GM18520 (cell line): Measurements from ENCODE around the gene FAM181A.

ENCODE experiments used
- ATAC-seq: cut with Tn5 transposase; IDR thresholded peaks from one replicate; pipeline ENCODE4 v1.9.1; 2021; ENCODE audit not compliant: unreplicated experiment

FAM181A gene

DNA sequence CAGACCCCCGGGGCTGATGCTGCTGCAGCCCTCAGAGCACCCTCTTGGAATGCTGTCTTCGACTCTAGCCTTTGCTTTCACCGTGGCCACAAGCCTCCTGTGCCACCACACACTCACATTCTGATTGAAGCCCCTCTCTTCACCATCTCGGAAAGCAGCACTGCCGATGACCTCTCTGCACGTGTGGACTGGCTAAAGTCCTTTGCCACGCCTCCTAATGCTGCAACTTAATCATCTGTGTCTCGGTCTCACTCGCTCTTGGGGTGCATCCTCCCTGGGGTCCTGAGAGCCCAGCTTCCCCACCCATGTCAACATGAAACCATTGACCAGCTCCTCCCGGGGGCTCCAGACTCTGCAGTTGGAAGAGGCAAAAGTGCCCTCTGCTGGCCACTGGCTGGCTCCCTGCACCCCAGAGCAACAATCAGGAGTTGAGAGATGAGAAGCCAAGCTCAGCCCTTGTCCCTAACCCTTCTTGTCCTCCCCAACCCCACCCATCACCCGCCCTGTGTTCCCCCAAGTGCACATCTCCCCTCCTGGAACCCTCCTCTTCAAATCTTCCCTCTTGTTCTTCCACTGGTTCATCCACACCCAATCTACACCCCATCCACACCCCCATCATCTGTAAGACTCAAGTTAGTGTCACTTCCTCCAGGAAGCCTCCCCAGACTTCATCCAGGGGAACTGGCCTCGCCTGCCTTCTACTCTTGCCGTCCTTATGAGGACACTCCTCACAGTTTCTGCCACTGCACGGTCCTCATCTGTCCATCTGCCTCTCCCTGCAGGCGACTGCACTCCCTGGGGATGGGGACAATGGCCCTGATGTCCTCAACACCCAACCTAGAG, 23.6 kb upstream of the FAM181A start:
- ATAC-seq: no peak

DNA sequence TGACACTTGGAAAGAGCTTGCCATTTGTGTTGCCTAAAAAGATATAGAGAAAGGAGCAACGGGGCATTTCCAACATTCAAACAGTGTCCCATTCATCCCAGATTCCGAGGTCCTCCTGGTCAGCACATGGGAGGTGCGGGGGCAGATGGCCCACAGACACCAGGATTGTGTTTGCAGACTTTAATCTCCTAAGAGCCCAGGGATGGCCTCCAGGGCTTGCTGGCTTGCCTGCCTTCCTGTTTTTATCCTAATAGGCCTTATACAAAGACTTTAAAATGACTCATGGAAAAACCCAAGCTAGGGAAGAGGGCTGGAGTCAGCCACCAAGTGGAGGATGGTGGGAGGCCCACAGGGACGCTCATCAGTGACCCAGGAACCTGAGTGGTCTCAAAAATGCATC, 21.5 kb upstream of the FAM181A start:
- ATAC-seq: no peak

DNA sequence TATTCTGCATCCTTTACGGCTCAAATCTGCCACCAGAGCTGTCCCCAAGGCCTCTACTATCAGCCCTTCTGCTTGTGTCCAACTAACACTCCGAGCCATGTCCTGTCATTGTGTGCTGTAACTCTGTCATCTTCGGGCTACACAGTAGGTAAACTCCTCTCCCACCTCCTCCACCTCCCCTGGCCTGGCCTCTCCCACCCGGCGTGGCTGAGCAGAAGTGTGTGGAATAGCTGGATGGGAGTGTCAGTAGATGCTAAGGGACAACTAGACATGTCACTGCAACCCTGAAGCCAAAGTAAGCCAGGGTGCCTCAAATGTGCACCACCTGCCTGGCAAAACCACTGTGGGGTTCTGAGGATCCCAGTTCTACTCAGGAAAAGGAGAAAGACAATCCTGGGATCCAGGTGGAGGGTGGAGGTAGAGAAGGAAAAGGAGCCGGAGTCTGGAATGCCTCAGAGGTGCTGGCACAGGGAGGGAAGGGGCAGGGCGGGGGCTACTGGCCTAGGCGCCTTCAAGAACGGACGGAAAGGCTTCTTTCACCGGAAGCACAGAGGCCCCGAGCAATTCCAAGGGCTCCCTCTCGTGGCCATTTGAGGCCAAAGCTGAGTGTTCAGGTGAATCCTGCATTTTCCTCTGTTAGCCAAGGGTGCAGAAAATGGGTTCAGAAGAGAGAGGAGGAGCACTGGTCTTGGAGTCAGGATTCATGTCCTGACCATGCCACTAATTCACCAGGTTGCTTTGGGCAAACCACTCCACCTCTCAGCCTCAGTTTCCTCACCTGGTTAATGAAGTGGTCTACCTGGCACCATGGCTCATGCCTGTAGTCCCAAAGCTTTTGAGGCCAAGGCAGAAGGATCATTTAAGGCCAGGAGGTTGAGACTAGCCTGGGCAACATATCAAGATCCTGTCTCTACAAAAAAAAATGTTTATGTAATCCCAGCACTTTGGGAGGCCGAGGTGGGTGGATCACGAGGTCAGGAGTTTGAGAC, 20.5 kb upstream of the FAM181A start:
- no peak for ATAC-seq

DNA sequence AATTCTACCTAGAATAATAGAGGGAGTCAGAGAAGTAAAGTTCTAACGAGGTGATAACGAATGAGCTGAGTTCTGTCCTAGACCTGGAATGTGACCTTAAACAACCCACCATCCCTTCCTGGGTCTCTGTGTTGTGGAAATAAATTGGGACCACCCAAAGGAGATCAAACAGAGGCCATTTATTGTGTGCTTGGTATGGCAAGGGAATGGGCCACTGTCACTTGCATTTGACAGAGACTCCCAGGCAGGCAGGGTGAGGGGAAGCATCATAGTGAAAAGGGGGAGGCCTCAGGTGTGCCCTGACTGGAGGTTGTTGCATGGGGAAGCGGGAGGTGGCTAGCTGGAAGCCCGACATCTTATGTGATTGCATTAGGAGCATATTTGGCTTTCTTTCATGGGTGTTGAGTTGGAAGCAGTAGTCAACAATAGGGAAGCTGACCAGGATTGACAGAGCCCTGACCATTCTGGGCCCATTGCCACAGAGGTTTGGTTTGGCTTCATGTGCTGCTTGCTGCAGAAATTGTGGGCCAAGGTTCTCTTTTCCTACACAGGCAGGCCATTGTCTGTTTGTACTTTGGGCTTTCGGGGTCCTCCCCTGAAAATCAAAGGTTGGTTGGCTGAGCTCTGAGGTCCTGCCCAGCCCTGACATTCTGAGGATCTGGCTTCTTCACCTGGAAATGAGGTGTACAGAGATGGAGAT, 17.6 kb upstream of the FAM181A start:
- no peak for ATAC-seq

DNA sequence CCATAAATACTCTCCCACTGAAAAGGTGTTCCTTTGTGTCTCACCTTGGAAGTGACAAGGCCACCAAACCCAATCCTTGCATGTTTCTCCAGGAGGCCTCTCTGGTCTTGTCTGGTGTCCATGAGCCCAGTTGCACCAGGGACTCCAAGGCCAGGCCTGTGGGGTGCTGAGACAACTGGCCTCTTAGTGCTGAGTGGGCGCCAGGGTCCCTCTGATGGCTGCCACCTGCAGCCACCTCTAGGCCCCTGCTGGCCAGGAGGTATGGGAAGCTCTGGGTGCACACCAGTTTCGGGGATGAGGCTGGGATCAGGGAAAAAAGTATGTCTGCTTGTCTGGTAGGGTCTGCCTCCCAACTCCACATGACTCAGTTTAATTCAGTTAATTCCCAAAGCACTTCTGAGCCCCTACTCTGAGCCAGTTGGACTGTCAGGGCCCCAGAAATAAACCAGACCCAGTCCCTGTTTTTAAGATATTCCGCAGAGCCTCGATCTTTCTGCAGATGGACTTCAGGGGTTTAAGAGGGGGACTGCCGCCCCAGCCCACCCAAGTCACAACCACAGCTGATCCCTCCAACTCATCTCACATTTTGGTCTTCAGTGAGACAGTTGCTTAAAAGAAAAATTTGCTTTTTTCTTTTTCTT, 15.0 kb upstream of the FAM181A start:
- no peak for ATAC-seq

DNA sequence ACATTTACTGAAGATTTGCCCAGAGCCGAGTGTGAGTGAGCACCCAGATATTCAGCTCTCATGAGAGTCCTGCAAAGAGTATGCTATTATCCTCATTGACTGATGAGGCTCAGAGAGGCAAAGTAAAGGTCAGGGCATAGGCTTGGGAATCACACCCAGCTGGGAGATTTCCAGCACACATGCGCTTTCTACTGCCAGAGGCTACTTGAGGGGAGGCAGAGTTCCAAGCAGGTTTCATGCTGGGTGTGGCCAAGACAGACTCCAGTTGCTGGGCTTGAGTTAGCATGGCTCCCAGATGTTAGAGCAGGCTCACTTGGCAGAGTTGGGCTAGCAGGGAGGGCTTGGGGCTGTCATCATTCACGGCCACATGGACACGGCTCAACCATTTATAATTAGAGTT, 14.4 kb upstream of the FAM181A start:
- ATAC-seq: no peak

DNA sequence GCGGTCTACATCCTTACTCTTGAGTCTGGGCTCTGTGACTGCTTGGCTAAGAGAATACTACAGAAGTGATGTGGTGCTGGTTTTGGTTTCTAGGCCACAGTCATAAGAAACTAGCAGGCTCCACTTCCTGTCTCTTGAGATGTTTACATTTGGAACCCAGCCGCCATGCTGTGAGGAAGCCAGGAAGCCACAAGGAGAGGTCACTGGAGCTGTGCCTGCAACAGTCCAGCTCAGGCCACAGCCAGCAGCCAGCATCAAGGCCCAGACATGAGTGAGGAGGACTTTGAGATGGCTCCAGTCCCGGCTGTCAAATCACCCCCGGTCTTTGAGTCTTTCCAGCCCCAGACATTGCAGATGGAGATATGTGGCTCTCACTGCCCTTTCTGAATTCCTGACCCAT, 12.9 kb upstream of the FAM181A start:
- no peak for ATAC-seq

DNA sequence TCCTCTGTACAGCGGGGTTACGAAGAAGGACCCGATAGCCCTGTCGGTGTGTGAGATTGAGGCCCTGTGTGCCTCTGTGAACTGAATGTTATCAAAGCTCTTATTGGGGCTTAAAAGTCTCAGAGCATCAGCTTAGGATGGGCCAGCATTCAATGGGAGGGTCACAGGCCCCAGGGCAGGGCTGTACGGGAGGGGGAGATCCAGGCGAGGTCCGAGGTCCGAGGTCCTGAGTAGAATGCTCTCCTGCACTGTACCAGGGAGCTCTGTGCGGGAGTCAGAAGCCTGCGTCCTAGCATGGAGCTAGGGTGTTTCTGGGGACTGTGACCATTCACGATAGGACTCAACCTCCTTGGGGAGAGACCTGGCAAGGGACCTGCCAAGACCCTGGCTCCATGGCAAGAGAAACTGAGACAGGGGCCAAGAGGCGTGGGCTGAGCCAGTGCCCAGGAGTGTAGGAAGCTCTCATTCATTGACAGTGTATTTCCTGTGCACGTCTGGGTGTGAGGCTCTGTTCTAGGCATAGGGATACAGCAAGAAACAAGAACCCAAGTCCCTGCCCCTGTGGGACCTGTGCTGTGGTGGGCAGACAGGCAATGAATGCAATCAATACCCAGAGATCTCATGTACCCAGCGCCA, 12.0 kb upstream of the FAM181A start:
- no peak for ATAC-seq

DNA sequence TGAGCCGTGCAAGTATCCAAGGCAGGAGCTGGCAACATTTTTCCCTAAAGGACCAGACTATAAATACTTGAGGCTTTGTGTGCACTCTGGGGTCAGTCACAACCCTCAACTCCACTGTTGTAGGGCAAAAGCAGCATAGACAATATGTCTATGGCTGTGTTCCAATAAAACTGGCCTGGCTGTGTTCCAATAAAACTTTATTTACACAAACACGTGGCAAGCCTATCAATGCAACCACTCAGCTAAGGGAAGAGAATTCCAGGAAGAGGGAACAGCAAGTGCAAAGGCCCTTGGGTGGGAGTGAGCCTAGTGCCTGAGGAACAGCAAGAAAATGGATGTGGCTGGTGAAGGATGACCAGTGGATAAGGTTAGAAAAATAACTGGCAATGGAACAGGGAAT, 11.3 kb upstream of the FAM181A start:
- no peak for ATAC-seq

DNA sequence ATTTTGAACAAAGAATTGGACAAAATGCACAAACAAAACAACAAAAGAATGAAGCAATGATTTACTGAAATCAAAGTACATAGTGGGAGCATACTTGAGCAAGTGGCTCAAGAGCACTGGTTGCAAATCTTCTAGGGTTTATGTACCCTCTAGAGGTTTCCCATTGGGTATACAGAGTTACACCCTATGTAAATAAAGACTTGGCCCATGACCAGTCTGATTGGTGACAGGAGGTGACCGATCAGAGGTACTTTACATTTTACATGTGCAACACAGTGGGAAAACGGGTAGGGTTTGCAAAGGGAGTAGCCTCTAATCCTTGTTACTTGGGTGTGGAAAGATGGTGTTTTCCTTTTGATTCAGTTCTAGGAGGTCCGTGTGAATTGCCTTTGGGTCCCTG, 10.6 kb upstream of the FAM181A start:
- no peak for ATAC-seq

DNA sequence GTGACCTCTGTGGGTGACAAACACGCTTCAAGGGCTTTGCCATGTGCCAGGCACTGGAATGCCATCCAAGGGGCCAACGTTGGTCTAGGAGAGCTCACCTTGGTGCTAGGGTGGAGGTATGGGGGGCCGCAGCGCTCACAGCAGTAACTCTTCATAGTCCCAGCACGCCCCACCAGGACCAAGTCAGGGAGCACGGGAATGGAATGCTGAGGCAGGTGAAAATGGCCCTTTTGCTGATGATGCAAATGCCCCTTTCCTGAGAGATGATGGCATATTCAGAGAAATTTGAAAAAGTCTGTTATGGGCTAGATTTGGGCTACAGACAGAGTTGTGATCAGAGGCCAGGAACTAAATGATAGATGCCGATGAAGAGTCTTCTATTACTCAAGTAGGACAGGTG, 10.0 kb upstream of the FAM181A start:
- ATAC-seq: no peak

DNA sequence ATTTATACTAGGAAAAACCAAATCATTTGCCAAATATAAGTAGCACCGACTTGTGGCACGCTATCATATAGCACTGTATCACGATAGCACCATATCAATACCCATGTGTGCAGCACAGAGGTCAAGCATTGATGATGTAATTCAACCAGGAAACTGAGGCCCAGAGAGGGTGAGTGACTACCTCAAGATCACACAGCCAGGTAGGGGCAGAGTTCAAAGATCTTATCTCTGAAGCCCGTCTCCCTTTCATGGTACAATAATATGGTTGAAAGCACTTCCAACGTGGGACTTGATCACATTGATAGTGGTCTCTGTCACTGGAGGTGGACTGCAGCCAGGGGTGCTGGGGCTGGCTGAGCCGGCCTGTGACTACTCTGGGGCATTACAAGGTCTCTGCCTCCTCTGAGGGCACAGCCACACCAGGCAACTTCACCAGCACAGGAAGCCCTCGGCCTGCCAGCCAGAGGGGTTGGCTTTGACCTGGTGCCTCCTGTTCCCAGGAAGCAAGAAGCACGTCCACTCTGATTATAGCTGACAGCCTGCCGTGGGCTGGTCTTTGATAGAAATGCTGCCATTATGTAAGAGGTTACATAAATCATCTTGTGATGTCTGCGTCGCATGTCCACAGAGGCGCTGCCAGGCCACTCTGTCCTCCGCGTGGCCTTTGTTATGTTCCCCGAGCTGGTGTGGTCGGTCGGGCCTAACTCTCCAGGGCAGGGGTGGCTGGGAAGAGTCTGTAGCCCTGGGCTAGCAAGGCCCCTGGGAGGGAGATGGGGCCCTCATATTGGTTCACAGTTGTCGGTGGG, 5.9 kb upstream of the FAM181A start:
- ATAC-seq: no peak

DNA sequence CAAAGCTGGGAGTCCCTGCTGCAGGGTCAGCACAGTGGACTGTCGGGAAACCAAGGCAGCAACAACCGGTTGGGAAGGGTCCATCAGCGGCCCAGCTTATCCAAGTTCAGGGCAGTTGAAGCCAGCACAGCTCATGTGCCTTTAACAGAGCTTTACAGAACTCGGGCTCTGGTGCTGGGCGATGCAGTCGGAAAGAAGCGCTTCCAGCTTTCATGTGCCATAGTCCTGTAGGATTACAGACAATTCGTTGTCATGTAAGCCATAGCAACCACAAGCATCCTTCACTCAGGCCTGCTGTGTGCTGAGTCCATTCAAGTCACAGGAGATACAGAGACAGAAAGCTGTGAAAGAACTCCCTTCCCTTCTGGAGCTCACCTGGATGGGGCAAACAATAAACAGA, 3.5 kb upstream of the FAM181A start:
- ATAC-seq: no peak

DNA sequence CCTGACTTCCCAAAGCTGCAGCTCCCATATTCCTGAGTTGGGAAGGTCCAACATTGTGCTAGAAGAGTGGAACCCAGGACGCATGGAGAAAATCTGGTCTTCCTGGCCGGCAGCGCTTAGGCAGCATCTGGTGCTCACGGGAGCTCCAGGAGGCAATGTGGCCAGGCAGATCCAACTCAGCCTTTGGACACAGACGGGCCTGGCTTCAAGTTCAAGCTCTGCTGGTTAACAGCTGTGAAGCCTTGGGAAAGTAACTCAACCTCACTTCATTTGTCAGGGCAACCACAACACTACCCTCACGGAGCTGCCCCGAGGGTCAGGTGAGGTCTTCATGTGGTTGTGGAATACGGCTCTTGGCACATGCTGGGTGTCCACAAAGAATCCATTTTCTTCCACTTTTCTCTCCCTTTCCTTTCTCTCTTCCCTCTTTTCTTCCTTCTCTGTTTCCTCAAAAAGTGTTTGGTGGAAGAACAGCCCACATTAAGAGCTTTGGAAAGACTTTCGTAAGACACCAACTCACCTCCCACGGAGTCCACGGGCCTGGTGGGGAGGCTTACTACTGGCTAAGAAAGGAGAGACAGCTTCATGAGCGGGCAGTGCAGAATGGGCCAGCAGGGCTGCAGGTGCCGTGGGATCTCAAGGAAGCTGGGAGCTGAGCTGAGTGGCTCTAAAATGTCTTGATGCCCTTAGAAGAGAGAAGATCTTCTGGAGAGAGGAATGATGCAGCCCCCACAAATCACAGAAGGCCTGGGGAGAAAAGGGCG, 2.4 kb upstream of the FAM181A start:
- no peak for ATAC-seq

DNA sequence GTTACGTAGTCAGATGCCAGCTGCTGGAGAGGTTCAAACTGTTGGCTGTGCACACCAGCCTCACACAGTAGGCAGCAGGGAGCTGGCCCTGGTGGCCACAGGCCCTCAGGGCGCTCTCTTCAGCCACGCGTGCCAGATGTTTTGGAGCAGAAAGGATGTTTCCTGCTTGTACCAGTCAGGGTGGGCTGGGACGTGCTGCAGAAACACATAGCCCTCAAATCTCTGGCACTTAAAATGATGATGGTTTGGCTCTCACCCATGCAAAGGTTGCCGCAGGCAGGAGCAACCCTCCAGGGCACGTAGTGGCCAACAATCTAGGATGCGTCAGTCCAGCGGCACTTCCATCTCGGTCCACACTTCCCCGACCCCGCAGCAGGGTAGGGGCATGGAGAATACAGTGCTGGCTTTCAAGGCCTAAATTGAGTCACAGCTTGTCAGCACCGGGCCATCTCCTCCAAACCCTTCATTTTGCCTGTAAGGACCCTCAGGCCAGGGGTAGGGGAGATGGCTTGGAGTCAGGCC, 1.7 kb upstream of the FAM181A start:
- ATAC-seq: no peak

DNA sequence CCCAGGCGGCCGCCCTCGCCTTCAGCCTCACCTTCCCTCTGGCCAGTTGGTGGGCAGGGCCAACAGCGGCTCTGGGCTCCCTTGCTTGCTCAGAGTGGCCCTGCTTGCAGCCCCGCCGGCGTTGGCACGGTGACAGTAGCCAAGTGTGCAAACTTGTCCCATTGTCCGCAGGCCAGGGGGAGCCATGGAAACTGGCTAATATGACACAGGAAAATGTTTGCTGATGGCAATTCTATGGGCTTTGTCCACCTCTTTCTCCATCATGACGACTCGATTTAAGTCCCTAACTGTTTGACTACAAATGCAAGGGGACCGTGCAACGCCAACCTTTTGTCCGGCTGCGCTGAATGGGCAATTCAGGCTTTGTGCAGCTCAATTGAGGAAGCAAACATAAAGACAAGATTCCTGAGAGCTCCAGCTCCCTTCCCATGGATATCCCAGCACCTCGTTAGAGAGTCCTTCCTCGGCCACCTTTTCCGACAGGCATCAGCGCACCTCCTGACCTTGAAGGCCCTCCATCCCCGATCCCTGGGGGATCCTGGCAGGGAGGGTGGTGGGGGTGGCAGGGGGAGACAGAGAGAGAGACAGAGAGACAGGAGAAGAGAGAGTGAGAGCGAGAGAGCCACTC, 785 bp upstream of the FAM181A start:
- no peak for ATAC-seq

DNA sequence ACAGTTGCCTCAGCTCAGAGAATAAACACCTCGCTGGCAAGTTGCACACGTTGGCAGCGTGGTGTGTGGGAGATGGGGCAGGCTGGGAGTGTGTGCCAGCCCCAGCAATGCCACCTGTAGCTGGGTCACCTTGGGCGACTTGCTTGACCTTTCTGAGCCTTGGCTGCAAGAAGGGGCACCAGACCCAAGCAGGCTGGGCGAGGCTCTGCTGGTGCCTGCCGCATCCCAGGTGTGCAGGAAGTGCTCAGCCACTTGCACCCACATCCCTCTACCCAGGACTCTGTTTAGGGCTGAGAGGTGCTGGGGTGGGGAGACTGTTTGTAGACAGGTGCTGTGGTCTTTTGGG, 629 bp downstream of the FAM181A start:
- ATAC-seq: no peak
